CD4-positive, alpha-beta memory T cell (primary cell): ENCODE data around the gene PLEKHH3. TPM values are rescaled to one million over a fixed set of nuclear protein-coding genes. Genes with fewer than 3 reads are reported as not detected.
"Not testable (repeated sequence)": the region's sequence is repeated elsewhere in the genome, so short reads cannot be mapped to it uniquely, and the experiment has no call there.

ENCODE experiments used
- CTCF ChIA-PET: fragments of 350-600 bp; sonication (Branson Sonifier 250); formaldehyde crosslinking; loops from one replicate; lab custom pipeline; 2021; ENCODE audit warnings: inconsistent platforms; ENCODE audit not compliant: partially characterized antibody; lab: Charles Lee
- POLR2A ChIA-PET: fragments of 350-600 bp; sonication (Branson Sonifier 250); formaldehyde crosslinking; loops from one replicate; lab custom pipeline; 2021; ENCODE audit not compliant: partially characterized antibody; lab: Charles Lee
- DNase-seq, 5 donors: peaks; one replicate each; pipeline versions ENCODE4 v3.0.0 to v3.0.0-alpha.2; 2020 to 2022; ENCODE audit warnings: mixed read lengths in 1 of 5
- H3K27ac ChIP-seq: one replicate; pipeline ENCODE4 v1.7.0; 2013; ENCODE audit warnings: low read depth, low read length
- H3K27me3 ChIP-seq: 2 replicates; pipeline ENCODE4 v1.7.0; 2013; ENCODE audit warnings: mild to moderate bottlenecking, low read length, moderate library complexity; ENCODE audit not compliant: insufficient read depth
- H3K36me3 ChIP-seq: 2 replicates; pipeline ENCODE4 v1.7.0; 2013; ENCODE audit warnings: mild to moderate bottlenecking, low read length, moderate library complexity; ENCODE audit not compliant: insufficient read depth
- H3K4me1 ChIP-seq: 2 replicates; pipeline ENCODE4 v1.7.0; 2013; ENCODE audit warnings: mild to moderate bottlenecking, low read length, moderate library complexity; ENCODE audit not compliant: insufficient read depth
- H3K4me3 ChIP-seq, 2 donors: one replicate each; pipeline ENCODE4 v1.7.0; 2013; ENCODE audit warnings: low read length in 2 of 2, mild to moderate bottlenecking in 1 of 2
- H3K9me3 ChIP-seq, 2 donors: one replicate each; pipeline ENCODE4 v1.7.0; 2013; ENCODE audit warnings: low read length in 2 of 2, control low read depth in 1 of 2; ENCODE audit not compliant: control insufficient read depth in 1 of 2
- H3K27ac Mint-ChIP-seq, 7 donors: one replicate each; pipeline ENCODE4 v1.8.0; 2020 to 2021; ENCODE audit warnings: mixed read lengths in 7 of 7, mild to moderate bottlenecking in 6 of 7, inconsistent platforms in 3 of 7, moderate library complexity in 3 of 7
- H3K27me3 Mint-ChIP-seq, 2 donors: one replicate each; pipeline ENCODE4 v1.8.0; 2020 to 2021; ENCODE audit warnings: mixed read lengths in 2 of 2
- H3K36me3 Mint-ChIP-seq, 2 donors: one replicate each; pipeline ENCODE4 v1.8.0; 2020 to 2021; ENCODE audit warnings: mixed read lengths in 2 of 2, inconsistent platforms in 1 of 2, mild to moderate bottlenecking in 1 of 2
- H3K4me1 Mint-ChIP-seq, 4 donors: one replicate each; pipeline ENCODE4 v1.8.0; 2020 to 2021; ENCODE audit warnings: mixed read lengths in 4 of 4, mild to moderate bottlenecking in 1 of 4
- H3K4me3 Mint-ChIP-seq, 8 donors: one replicate each; pipeline ENCODE4 v1.8.0; 2020 to 2021; ENCODE audit warnings: mixed read lengths in 8 of 8, mild to moderate bottlenecking in 7 of 8, moderate library complexity in 6 of 8, inconsistent platforms in 3 of 8
- H3K9me3 Mint-ChIP-seq, 8 donors: one replicate each; pipeline ENCODE4 v1.8.0; 2020 to 2021; ENCODE audit warnings: mixed read lengths in 8 of 8, mild to moderate bottlenecking in 5 of 8, inconsistent platforms in 3 of 8, moderate library complexity in 1 of 8
- intact Hi-C: fragments of 100-400 bp; cut with micrococcal nuclease; formaldehyde crosslinking; loops from one replicate; pipeline ENCODE4 v1.15.1; 2023
- polyA plus RNA-seq, 2 donors: library from polyadenylated mRNA; unstranded; fragments of 300-500 nt; fragmentation: Illumina TruSeq; gene quantifications; one replicate each; pipeline ENCODE4 v1.2.3, GENCODE V29; 2021
- total RNA-seq, 2 experiments: library from RNA; stranded (reverse); gene quantifications; one replicate each; pipeline ENCODE4 v1.2.3, GENCODE V29; 2021

Gene PLEKHH3
- total and polyA plus RNA-seq, 4 experiments from 2014 or later, result 0.15 to 0.32 (median 0.19) TPM

DNA sequence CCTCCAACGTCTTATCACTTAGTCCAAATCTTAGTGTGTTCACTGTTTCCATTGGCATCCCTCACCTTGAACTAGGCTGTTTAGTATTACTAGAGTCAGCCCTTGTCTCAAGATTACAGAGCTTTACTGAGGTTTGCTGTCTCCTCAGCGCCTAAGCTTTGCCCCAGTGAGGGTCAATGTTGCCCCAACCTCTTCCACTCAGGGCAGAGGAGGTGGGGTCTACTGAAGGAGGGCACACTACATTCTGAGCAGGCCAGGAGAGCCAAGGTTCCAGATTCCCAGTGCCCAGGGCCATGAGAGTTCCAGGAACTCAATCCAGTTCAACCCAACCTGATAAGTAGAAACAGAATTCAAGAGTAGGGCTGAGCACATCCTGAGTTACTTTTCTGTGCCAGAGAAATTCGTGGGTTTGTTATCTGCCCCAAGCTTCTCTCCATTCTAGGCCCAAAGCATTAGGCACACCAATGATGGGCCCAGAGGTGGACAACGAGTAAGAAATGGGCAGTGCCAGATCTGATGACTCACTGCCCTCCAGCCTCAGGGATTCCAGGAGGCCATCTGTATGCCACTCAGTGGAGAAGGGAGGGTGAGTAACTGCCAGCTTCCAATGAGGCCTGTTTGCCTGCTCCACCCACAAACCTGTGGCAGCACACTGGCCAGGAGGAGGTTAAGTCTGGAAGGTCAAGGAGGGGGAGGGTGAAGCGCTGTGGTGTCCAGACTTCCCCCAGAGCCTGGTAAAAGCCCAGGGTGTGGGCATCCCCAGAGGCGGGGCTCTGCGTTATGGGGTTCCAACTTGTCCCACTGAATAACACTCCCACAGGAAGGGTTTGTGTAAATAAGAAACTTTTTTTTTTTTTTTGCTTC is 9.5 kb downstream of the PLEKHH3 start:
- Mint-ChIP-seq H3K27me3 (peaks cover 4 to 8% of the 10 kb centered on the region in 2 donors), H3K9me3 (no peaks in the 10 kb centered on the region), H3K36me3 (peaks cover 15 to 18% of the 10 kb centered on the region in 2 donors), H3K4me1 (peaks cover 5 to 26% (median 13%) of the 10 kb centered on the region in 4 donors), H3K4me3 (no peak overlapping the region), H3K27ac (peak overlapping the region in 2 of 7 donors; percentile 48 to 57)
- peaks cover 17% of the 10 kb centered on the region for H3K4me1 ChIP-seq
- H3K4me3 ChIP-seq, result no peak overlapping the region
- DNase-seq, result no peak
- H3K27me3 ChIP-seq, result peaks cover 12% of the 10 kb centered on the region
- ChIA-PET CTCF (interaction anchor here (2.0 kb wide), 1 partner anchor 12 kb away, joined by 6 read pairs; no protein-coding TSS in a partner anchor), POLR2A (no interaction called here)
- H3K36me3 ChIP-seq, result no peaks in the 10 kb centered on the region
- intact Hi-C loops, result no loop called here
- H3K9me3 ChIP-seq, result no peaks in the 10 kb centered on the region
- H3K27ac ChIP-seq, result no peak overlapping the region

DNA sequence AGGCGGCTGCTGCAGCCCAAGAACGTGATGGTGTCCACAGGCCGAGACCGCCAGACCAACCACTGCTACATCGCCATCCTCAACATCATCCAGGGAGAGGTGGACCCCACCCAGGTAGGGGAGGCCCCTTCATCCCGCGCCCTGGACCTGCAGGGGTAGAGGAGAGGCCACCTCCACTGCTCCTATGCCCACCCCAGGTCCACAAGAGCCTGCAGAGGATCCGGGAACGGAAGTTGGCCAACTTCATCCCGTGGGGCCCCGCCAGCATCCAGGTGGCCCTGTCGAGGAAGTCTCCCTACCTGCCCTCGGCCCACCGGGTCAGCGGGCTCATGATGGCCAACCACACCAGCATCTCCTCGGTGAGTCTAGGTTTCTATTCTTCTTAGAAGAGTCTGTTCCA is 10.7 kb downstream of the PLEKHH3 start:
- H3K36me3 ChIP-seq, H3K27me3 ChIP-seq, H3K4me3 ChIP-seq, DNase-seq, H3K4me1 ChIP-seq, H3K27me3 Mint-ChIP-seq, H3K9me3 Mint-ChIP-seq, H3K27ac Mint-ChIP-seq, POLR2A ChIA-PET, H3K9me3 ChIP-seq, H3K4me3 Mint-ChIP-seq, H3K27ac ChIP-seq, intact Hi-C loops: not testable (repeated sequence)
- Mint-ChIP-seq H3K36me3 (peaks cover 15 to 18% of the 10 kb centered on the region in 2 donors), H3K4me1 (peaks cover 3 to 18% (median 7%) of the 10 kb centered on the region in 4 donors)
- CTCF ChIA-PET, result interaction anchor here (2.0 kb wide), 1 partner anchor 13 kb away, joined by 6 read pairs; no protein-coding TSS in a partner anchor

DNA sequence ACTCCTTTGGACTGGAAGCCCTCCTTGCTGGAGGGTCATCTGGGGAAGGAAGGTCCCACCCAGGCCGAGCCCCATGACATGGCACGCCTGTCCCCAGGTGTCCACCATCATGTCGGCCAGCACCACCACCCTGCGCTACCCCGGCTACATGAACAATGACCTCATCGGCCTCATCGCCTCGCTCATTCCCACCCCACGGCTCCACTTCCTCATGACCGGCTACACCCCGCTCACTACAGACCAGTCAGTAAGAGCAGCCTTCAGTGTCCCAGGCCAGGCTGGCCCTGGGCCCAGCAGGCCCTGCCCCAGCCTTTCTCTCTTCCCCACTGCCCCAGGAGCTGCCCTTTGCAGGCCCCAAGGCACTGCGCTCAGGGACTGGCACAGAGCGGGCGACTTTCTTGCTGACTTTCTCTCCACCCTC is 11.2 kb downstream of the PLEKHH3 start:
- Mint-ChIP-seq H3K4me3 (no peak overlapping the region), H3K27ac (peak overlapping the region in 1 of 7 donors; percentile 57), H3K27me3 (peaks cover 0 to 4% of the 10 kb centered on the region in 2 donors), H3K4me1 (peaks cover 4 to 13% (median 5%) of the 10 kb centered on the region in 4 donors), H3K36me3 (peaks cover 15 to 18% of the 10 kb centered on the region in 2 donors), H3K9me3 (no peaks in the 10 kb centered on the region)
- Histone ChIP-seq H3K4me1 (peaks cover 3% of the 10 kb centered on the region), H3K9me3 (no peaks in the 10 kb centered on the region), H3K27ac (no peak overlapping the region), H3K27me3 (no peaks in the 10 kb centered on the region), H3K36me3 (no peaks in the 10 kb centered on the region), H3K4me3 (no peak overlapping the region)
- intact Hi-C loops, result no loop called here
- ChIA-PET POLR2A (no interaction called here), CTCF (no interaction called here)
- DNase-seq, result no peak

DNA sequence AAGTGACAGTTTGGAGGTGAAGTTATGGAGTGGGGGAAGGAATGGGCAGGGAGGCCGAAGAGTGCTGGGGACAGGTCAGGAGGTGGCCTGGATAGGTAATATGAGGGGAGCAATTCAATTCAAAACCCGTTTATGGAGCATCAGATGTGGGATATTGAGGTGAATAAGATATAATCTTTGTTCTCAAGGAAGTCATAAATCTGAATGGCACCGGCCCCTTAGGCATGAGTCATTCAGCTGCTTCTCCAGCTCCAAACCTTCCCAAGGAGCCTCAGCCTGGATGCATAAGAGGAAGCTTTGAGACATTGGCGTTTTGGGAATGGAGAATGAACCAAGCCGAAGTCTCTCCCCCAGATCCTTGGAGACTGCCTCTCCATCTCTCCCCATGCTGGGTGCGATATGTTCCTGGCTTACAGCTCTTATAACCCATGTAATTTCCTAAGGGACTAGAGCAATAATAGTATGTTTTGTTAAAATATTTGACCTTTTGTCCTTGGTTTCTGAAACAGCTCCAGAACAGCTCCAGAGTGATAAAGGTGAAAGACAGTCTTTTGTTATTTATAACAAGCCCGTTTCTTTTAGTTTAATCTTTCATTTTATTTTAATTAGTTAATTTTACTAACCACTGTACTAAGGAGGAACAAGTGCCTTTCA is 16.0 kb downstream of the PLEKHH3 start:
- no peak for DNase-seq
- no peaks in the 10 kb centered on the region for H3K27me3 ChIP-seq
- POLR2A ChIA-PET, result interaction anchor here (2.9 kb wide), 1 partner anchor 11 kb away, joined by 9 read pairs; no protein-coding TSS in a partner anchor
- Mint-ChIP-seq H3K4me1 (peaks cover 8 to 17% (median 16%) of the 10 kb centered on the region in 4 donors), H3K36me3 (peaks cover 8 to 10% of the 10 kb centered on the region in 2 donors), H3K27me3 (no peaks in the 10 kb centered on the region), H3K9me3 (no peaks in the 10 kb centered on the region), H3K27ac (peak overlapping the region in 1 of 7 donors; percentile 4), H3K4me3 (peak overlapping the region in 5 of 8 donors; percentile 6 to 41 (median 18))
- no peak overlapping the region for H3K27ac ChIP-seq
- CTCF ChIA-PET, result no interaction called here
- intact Hi-C loops, result no loop called here
- H3K9me3 ChIP-seq, result no peaks in the 10 kb centered on the region
- H3K36me3 ChIP-seq, result no peaks in the 10 kb centered on the region
- no peak overlapping the region for H3K4me3 ChIP-seq
- peaks cover 12% of the 10 kb centered on the region for H3K4me1 ChIP-seq

DNA sequence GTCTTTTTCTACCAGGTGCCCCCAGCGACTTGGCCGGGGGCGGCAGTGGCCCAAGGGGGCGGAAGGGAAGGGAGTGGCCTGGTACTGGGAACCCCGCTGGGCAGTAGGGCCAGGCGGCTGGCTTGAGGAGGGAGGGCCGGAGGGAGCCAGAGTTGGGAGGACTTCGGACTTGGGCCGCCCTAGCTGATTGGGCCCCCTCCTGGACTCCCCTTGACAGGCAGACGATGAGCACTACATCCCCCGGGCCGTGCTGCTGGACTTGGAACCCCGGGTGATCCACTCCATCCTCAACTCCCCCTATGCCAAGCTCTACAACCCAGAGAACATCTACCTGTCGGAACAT is 16.9 kb downstream of the PLEKHH3 start:
- Mint-ChIP-seq H3K4me3 (peak overlapping the region in 6 of 8 donors; percentile 0 to 92 (median 91)), H3K4me1 (peaks cover 10 to 24% (median 17%) of the 10 kb centered on the region in 4 donors)
- DNase-seq, H3K27ac ChIP-seq, H3K27me3 ChIP-seq, H3K4me3 ChIP-seq, H3K27me3 Mint-ChIP-seq, H3K27ac Mint-ChIP-seq, H3K9me3 Mint-ChIP-seq, H3K36me3 ChIP-seq, CTCF ChIA-PET, H3K9me3 ChIP-seq, H3K36me3 Mint-ChIP-seq: not testable (repeated sequence)
- POLR2A ChIA-PET, result interaction anchor here (0.8 to 1.5 kb wide), 3 partner anchors 16 to 19 kb away, joined by 3 to 6 read pairs (median 3); partner anchors contain the start of gene PLEKHH3
- intact Hi-C loops, result loop anchor here (5.0 kb wide), 1 partner anchor 53 kb away; the partner anchor contains the start of genes RETREG3 and TUBG1
- peaks cover 12% of the 10 kb centered on the region for H3K4me1 ChIP-seq

DNA sequence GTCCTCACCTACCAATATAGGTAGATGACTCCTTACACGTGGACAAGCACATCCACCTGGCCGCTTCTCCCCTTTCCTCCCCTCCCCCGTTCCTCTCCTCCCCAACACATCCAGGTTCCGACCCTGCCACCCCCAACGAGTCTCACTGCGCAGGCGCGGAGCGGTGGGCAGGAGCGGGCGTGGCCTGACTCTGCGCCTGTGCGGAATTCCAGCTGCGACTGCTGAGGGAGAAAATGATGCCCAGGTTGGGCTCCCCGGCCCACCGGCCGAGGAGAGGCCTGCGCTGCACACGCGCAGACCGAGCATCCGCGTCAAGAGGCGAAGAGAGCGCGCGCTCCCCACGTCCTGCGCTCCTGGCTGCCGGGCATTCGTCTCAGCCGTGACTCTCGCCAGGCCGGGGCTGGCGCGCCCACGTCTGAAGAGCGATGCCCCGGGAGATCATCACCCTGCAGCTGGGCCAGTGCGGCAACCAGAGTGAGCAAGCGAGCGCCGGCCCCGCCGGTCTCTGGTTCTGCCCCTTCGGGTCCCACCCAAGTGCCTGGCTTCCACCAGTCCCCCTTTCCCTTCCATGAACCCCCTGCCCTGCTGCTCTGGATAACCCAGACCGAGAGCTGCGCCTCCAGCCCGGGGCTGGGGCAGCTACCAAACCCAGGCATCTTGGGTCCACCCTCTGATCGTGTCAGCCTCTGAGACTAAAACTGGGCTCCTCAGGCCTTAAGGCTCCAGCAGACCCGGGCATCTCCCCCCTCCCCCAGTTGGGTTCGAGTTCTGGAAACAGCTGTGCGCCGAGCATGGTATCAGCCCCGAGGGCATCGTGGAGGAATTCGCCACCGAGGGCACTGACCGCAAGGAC is 17.5 kb downstream of the PLEKHH3 start, which contains the start of gene TUBG2:
Gene TUBG2 (plus strand): TSS at position 206 of the 853 bp plus-strand sequence. CDS start 220 bp downstream, at position 426.
- peak within 1 kb of the TSS; percentile 76 to 88 for H3K4me3 ChIP-seq
- Mint-ChIP-seq H3K4me3 (peak within 1 kb of the TSS; percentile 87 to 93 (median 92)), H3K27me3 (peaks cover 0 to 2% of the 10 kb centered on the region in 2 donors), H3K36me3 (peaks cover 3 to 4% of the 10 kb centered on the region in 2 donors), H3K27ac (peak within 1 kb of the TSS in 6 of 7 donors; percentile 81 to 94 (median 84)), H3K9me3 (no peaks in the 10 kb centered on the region), H3K4me1 (peaks cover 10 to 24% (median 17%) of the 10 kb centered on the region in 4 donors)
- peak in 4 of 5 donors; percentile 57 to 62 (median 59) for DNase-seq
- no peaks in the 10 kb centered on the region for H3K9me3 ChIP-seq
- H3K27ac ChIP-seq, result peak within 1 kb of the TSS; percentile 35
- intact Hi-C loops, result loop anchor here (5.0 kb wide), 1 partner anchor 52 kb away; the partner anchor contains the start of genes RETREG3 and TUBG1
- H3K27me3 ChIP-seq, result no peaks in the 10 kb centered on the region
- CTCF ChIA-PET, result interaction anchor here (1.4 to 1.5 kb wide), 3 partner anchors 20 to 81 kb away, joined by 3 to 5 read pairs (median 3); no protein-coding TSS in a partner anchor
- no peaks in the 10 kb centered on the region for H3K36me3 ChIP-seq
- POLR2A ChIA-PET, result interaction anchor here (0.8 to 1.5 kb wide), 5 partner anchors 10 to 92 kb away, joined by 3 to 6 read pairs (median 3); partner anchors contain the start of gene PLEKHH3
- H3K4me1 ChIP-seq, result peaks cover 12% of the 10 kb centered on the region
